DLD1 (cell line): ENCODE results near the gene SELENOP.
"Not testable (repeated sequence)": the region's sequence is repeated elsewhere in the genome, so short reads cannot be mapped to it uniquely, and the experiment has no call there.

ENCODE experiments used
- in situ Hi-C: cut with HindIII; loops from 2 replicates; pipeline ENCODE4 v1.10.0; 2017; ENCODE audit warnings: low sequenced_read_pairs

SELENOP gene

GRCh38 chr5:42811591-42812446, at the start of gene SELENOP:
Gene SELENOP, minus strand, starts transcription at chr5:42811892. Its CDS starts 3,539 bp downstream, at chr5:42808353.
- in situ Hi-C loops = no loop called here

GRCh38 chr5:42858687-42859086, 47.0 kb upstream of the SELENOP start:
- in situ Hi-C loops = no loop called here

- in situ Hi-C loops = no loop called here
Measured at GRCh38 chr5:42858031-42858643, 46.4 kb upstream of the SELENOP start.

- in situ Hi-C loops = no loop called here
Measured at GRCh38 chr5:42855811-42856210, 44.1 kb upstream of the SELENOP start.

- in situ Hi-C loops = no loop called here
Measured at GRCh38 chr5:42855386-42855785, 43.7 kb upstream of the SELENOP start.

- in situ Hi-C loops = no loop called here
Measured at GRCh38 chr5:42854795-42855194, 43.1 kb upstream of the SELENOP start.

- in situ Hi-C loops = no loop called here
Measured at GRCh38 chr5:42852826-42853225, 41.1 kb upstream of the SELENOP start.

GRCh38 chr5:42851481-42851880, 39.8 kb upstream of the SELENOP start:
- in situ Hi-C loops = no loop called here

GRCh38 chr5:42848545-42848944, 36.9 kb upstream of the SELENOP start:
- in situ Hi-C loops = no loop called here

- in situ Hi-C loops = not testable (repeated sequence)
Measured at GRCh38 chr5:42844408-42844807, 32.7 kb upstream of the SELENOP start.

GRCh38 chr5:42843675-42844292, 32.1 kb upstream of the SELENOP start:
- in situ Hi-C loops = no loop called here

- in situ Hi-C loops = no loop called here
Measured at GRCh38 chr5:42842921-42843641, 31.4 kb upstream of the SELENOP start.

GRCh38 chr5:42840842-42841567, 29.3 kb upstream of the SELENOP start:
- in situ Hi-C loops = no loop called here

- in situ Hi-C loops = no loop called here
Measured at GRCh38 chr5:42840269-42840668, 28.6 kb upstream of the SELENOP start.

- in situ Hi-C loops = no loop called here
Measured at GRCh38 chr5:42839196-42839595, 27.5 kb upstream of the SELENOP start.

GRCh38 chr5:42837601-42838000, 25.9 kb upstream of the SELENOP start:
- in situ Hi-C loops = no loop called here

- in situ Hi-C loops = no loop called here
Measured at GRCh38 chr5:42836070-42836769, 24.5 kb upstream of the SELENOP start.

- in situ Hi-C loops = no loop called here
Measured at GRCh38 chr5:42832060-42832459, 20.4 kb upstream of the SELENOP start.

GRCh38 chr5:42830924-42831323, 19.2 kb upstream of the SELENOP start:
- in situ Hi-C loops = no loop called here

- in situ Hi-C loops = no loop called here
Measured at GRCh38 chr5:42828671-42829070, 17.0 kb upstream of the SELENOP start.
